Stimulated activated CD4-positive, alpha-beta T cell treated with anti-CD3 and anti-CD28 coated beads, Interleukin-15, amount 100 ng/mL, for 48 hours (primary cell): ENCODE results near the gene ATP13A2.

Experiments
- DNase-seq, 2 donors: peaks; one replicate each; pipeline ENCODE4 v3.0.0-alpha.2; 2020; ENCODE audit warnings: low read depth in 2 of 2

The ATP13A2 gene

GRCh38 chr1:17028662-17029188 lies 17.0 kb upstream of the ATP13A2 start:
- no peak for DNase-seq

GRCh38 chr1:17027900-17028299 lies 16.2 kb upstream of the ATP13A2 start:
- DNase-seq: no peak

GRCh38 chr1:17027403-17027802 lies 15.7 kb upstream of the ATP13A2 start:
- no peak for DNase-seq

DNA sequence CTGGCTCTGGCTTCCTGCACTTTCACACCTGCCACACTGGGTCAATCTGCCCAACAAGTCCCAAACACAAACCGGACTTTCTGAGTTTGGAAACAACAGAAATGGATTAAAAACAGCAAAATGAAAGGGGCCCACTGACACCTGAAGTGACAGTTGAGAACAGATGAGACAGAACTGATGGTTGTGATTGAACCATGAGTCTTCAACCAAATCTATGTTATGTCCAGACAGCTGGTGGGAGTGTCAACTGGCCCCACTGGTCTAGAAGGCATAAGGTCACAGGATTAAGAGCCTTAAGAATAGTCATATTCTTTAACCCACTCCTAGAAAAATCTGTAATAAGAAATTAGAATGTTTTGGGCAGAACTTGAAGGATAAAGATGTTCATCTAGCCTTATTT lies 13.0 kb upstream of the ATP13A2 start:
- DNase-seq: no peak

DNA sequence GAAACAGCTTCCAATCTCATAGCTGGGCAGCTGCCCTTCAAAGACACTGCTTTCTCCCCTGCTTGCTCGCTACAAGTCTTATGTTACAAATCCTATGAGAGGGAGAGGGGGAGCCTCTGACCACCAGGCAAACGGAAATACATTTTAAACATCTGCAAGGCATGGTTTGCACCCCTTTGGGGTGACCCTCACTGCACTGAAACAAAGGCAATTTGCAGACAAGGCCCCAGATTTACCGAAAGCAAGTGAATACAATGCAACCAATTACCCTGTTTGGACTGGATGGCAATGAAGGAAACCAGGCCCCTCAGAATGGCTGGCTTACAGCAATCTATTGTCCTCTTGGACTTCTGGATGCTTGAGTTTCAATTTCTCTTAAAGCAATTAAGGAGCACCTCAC lies 11.8 kb upstream of the ATP13A2 start:
- no peak for DNase-seq

- DNase-seq: no peak
Observed at GRCh38 chr1:17023102-17023501, 11.4 kb upstream of the ATP13A2 start.

- DNase-seq: no peak
Observed at GRCh38 chr1:17021896-17022295, 10.2 kb upstream of the ATP13A2 start.

DNA sequence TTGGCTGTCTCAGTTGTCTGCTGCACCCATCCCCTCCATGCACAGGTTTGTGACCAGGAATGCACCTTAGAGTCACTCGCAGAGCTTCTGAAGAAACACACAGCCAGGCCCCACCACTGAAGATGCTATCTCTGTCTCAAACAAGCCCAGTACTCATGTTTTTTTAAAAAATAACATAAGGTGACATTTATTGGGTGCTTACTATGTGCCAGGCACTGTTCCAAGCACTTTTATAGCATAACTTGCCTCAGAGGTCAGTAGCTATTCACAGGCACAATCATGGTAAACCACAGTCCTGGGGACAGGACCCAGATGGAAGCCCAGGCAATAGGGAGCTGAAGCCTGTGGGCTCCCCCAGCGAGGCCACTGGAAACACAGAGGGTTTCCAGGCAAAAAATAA lies 8.8 kb upstream of the ATP13A2 start:
- no peak for DNase-seq

DNA sequence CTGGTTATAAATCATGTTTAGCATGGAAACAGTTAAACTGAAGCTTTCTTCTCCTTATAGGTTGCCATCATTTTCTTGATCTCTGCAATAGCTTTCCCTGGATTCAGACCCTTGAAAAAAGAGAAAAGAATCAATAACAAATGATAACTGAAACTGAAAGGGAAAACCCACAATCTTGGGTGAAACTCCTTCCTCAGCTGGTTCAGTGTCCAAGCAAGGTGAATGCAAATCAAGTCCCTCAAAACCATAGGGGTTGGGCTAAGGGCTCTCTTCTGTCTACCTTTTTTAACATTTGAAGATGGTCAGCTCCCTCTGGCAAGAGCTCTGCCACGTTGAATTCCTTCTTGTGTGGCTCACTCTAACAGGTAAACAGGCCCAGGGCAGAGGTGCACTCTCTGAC lies 7.1 kb upstream of the ATP13A2 start:
- no peak for DNase-seq

- no peak for DNase-seq
Observed at GRCh38 chr1:17017435-17017834, 5.7 kb upstream of the ATP13A2 start.

DNA sequence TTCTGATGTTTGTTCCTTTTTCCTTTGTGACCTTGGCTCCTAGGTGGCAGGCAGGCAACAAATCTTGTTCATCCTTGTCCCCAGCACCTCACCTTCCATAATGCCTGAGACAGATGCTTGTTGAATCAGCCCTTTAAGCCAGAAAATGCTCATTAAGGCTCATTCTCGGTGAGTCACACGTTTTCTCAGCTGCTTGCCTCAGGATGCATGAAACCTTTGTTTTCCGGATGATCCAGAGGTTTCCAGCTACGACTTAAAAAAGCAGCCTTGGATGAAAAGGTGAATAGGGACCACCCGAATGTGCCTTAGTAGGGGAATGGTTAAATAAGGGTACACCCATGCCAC lies 4.6 kb upstream of the ATP13A2 start:
- DNase-seq: no peak

DNA sequence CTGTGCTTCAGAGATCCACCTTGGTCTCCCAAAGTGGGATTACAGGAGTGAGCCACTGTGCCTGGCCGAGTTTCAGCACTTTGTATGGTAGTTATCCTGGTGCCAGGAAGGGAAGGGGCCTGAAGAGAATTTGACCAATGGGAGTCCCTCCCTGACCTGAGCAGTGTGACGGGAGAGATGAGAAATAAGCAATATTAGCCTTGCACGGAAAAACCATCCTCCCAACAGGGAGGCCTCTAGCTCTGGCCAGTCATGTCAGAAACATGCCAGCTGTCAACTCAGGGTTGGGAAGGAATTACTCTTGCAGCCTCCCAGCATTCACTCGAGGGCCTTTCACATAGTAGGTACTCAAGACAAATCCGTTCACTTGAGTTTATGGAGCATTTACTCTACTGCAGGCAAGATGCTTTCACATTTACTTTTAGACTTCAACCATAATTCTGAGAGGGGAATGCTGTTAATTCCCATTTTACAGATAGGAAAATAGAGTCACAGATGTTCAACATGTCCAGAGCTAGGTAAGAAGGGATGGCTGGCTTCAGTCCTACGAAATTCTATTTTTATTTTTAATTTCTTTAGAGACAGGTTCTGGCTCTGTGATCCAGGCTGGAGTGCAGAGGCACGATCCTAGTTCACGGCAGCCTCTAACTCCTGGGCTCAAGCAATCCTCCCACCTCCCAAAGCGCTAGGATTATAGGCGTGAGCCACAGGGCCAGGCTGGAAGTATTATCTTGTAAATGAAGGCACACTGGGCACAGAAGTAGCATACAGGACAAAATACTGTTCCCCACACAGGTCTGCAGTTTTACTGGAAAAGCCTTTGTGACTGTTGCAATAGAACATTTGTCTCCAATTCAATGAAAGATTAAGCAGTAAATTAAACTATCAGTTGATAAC lies 3.2 kb upstream of the ATP13A2 start:
- no peak for DNase-seq

DNA sequence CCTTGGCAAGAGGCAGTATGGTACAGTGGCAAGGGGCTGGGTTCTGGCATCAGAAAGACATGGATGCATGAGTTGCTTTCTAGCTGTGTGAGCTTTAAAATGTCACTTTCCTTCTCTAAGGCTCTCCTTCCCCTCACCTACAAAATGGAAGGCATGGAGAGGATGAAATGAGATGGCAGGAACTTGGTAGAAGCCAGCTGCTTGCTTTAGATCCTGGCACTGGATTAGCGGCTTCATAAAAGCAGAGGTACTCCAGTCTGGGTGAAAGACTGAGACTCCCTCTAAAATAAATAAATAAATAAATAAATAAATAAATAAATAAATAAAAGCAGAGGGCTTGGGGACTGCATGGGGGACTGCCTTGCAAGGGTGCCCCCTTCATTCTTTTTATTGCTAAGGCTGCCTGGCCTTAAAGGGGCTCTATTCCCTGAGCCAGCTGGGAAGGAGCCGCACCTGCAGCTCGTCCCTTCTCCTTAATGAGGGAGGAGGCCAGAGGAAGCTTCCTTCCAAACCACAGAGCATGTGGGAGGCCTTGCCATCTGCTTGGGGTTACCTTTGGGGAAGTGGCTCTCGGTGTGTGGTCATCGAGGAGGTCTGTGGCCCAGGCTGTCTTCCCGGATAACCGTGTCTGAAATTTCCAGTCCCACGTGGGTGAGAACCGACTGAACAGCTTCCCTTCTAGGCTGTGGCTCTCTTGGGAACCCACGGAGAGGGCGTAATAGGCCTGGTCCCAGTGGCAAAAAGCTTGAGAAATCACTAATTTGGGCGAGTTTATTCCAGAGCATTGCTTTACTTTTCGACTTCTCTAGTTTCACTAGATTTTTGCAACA lies 2.0 kb upstream of the ATP13A2 start:
- no peak for DNase-seq

DNA sequence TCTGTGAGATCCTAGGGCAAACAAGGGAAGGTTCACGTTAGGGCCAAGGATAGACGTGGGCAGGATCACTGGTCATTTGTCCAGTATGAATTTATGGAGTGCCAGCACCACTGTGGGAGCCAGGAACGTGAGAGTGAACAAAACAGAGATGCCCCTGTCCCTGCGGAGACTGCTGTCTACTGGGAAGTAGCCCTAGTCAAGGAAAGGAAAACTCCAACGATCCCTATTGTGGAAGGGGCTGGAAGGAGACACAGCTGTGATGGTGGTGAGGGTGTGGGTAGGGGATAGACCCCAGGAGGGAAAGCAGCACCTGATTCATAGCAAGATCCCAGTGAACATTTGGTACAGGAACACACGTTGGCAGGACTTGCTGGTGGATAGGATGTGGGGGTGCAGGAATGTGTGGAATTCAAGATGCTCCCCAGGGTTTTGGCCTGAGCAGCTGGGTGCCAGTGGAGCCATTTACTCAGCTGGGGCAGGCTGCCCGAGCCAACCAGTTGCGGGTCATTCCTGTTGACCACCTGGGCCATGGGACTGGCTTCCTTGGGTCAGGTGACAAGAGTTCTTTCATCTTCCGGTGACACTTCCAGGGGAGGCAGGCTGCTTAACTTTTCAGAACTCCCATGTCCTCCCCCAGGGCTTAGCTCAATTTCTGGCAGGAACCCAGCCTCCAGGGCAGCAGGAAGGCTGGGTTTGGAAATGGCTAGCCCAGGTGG lies 1.2 kb upstream of the ATP13A2 start:
- no peak for DNase-seq

GRCh38 chr1:17011092-17011438 lies 663 bp downstream of the ATP13A2 start:
- no peak for DNase-seq

DNA sequence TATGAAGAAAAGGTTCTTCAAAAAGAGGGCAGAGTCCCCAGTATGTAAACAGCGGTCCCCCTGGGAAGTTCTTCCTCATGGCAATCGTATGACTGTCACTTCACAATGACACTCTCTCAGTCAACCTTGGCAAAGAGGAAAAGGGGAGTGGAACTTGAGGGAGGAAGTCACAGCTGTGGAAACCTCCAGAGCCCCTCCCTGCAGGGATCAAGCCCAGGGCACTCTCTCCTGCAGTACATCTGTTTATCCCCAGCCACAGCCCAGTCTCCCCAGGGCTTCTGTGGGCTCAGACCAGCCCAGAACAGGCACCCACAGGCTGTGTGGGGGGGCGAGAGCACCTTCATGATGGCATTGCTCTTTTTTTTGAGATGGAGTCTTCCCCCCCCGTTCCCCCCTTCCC lies 2.0 kb downstream of the ATP13A2 start:
- DNase-seq: no peak

DNA sequence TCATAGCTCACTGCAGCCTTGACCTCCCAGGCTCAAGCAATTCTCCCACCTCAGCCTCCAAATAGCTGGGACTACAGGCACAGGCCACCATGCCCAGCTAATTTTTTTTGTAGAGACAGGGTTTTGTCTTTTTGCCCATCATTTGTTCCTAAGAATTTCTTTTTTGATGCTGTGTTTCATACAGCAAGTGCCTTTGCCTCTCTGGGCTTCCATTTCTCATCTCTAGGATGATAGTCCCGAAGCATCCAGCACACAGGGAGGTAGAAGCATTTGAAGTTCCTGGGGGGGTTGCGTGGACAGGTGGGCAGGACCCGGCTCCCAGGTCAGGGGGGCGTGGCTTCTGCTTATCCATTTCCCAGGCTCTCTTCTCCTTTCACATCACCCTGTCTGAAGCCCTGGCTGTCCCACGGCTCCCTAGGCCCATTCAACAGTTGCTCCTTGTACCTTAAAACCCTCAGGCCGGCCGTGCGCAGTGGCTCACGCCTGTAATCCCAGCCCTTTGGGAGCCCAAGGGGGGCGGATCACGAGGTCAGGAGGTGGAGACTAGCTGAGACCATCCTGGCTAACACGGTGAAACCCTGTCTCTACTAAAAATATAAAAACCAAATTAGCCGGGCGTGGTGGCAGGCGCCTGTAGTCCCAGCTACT lies 3.4 kb downstream of the ATP13A2 start:
- no peak for DNase-seq

DNA sequence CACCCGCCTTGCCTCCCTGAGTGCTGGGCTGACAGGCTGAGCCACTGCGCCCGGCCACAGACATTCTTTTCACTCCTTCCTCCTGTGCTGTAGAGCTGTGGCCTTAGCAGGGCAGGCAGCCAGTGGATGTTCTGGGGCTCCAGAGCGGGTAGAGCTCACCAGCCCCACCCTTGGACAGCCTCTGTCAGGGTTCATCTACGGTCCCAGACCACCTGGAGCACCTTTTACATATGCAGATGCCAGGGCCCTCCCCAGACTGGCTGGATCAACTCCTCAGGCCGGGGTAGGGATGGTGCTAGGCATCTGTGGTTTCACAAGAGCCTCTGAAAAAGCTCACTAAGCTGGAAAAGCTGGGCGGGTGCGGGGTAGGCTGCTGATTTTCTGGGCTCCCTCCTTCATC lies 4.6 kb downstream of the ATP13A2 start:
- no peak for DNase-seq

DNA sequence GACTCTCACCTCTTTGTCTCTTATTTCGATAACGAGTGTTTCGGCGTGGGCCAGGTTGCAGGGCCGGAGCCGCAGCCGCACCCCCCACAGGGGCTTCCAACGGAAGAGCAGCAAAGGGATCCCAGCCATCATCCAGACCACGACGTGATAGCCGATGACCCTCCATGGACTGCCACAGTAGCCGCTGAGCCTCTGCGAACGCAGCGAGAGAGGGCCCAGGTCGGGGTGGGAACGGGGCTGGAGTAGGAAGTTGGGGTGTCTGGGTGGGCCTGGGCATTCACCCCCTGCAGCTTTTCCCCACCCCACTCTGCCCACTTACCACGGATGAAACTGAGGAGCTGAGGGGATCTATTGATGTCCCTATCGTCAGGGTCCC lies 6.4 kb downstream of the ATP13A2 start:
- no peak for DNase-seq

DNA sequence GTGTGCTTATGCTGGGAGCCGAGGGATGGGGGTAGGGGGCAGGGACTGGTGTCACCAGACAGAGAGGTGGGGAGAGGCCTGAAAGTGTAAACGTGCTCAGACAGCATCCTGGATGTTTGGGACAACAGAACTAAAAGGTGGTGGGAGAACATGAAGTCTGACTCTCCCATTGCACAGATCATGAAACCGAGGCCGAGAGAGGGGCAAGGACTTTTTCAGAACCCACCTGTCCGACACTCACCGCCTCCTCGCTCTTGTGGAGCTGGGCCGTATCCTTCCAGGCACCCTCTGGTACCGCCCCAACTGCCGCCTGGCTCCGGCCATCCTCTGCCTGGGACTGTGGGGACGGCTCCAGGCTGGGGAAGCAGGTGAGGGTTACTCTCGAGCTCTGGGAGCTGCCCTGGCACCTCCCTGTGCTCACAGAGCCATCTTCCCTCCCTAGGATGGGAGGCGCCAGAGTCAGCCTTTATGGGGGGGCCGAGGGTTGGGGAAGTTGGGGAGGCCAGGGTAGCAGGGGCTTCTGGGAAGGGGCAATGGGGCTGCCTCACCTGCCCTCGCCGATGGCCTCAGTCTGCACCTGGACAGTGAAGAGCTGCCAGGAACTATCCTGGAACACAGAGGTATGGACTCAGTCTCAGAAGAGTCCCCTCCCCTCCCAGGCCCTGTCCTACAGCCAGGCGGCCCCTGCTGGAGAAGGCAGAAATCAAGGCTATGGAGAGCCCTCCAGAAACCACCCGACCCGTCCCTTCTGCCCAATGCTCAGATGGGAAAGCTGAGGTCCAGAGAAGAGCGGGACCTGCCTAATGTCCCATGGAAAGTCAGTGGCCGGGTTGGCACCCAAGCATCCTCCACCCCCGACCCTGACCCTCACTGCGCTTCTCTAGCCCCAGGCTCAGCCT lies 7.0 kb downstream of the ATP13A2 start:
- DNase-seq: no peak

DNA sequence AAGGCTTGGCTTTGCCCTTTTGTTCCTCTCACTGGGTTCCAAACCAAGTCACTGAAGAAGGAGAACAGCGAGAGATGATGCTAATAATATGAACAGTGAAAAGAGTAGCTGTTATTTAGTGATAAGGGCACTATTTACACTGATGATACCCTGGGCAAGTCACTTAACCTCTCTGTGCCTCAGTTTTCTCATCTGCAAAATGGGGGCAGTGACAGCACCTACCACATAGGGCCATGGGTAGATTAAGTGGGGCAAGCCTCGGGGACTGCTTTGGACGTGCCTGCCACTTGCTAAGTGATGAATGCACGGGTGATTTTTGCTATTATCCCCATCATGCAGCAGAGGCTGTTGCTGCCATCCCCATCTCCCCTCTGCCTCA lies 9.2 kb downstream of the ATP13A2 start:
- DNase-seq: no peak
